OCI-LY3 (cell line): ENCODE data around the gene PRSS8.
"Not testable (repeated sequence)": the region's sequence is repeated elsewhere in the genome, so short reads cannot be mapped to it uniquely, and the experiment has no call there.

Source experiments
- CTCF ChIP-seq: fragments of 200-600, 300-600 bp; sonication (generic); IDR thresholded peaks from 2 replicates; pipeline ENCODE4 v1.5.1; 2014; ENCODE audit warnings: antibody characterized with exemption, low read length, low read depth
- EZH2phosphoT487 ChIP-seq: fragments of 200-600 bp; shearing (Covaris generic); IDR thresholded peaks from 2 replicates; pipeline ENCODE4 v1.6.1; 2018; ENCODE audit warnings: antibody characterized with exemption, mixed run types, low read depth

- TF ChIP-seq CTCF, EZH2phosphoT487: not testable (repeated sequence)
Measured at GRCh38 chr16:31136822-31137499, 1.4 kb upstream of the PRSS8 start.
